Activated naive CD4-positive, alpha-beta T cell (primary cell): Measurements from ENCODE around the gene TBC1D1.

Source experiments
- DNase-seq, 4 experiments: peaks; one replicate each; lab custom pipeline; 2025; lab: John Stamatoyannopoulos, UW

TBC1D1 gene

DNA sequence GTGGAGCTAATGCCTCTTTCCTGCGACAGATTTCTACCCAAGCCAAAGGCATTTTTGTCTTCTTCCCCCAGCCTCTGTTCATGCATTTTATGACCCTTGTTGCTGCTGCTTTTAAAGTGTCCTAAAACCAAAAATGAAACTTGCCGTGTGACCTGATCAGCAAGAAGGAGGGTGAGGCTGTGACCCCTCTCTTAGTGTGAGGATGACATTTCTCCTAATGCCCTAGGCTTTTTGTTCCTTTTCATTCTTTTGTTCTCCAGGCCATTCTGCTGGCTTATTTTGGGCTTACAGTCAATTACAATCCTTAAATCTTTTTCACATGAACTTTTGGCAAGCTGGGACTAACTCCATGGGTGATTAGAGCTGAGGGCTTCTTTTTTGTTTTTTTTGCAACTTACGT lies 103.7 kb downstream of the TBC1D1 start:
- no peak for DNase-seq

DNA sequence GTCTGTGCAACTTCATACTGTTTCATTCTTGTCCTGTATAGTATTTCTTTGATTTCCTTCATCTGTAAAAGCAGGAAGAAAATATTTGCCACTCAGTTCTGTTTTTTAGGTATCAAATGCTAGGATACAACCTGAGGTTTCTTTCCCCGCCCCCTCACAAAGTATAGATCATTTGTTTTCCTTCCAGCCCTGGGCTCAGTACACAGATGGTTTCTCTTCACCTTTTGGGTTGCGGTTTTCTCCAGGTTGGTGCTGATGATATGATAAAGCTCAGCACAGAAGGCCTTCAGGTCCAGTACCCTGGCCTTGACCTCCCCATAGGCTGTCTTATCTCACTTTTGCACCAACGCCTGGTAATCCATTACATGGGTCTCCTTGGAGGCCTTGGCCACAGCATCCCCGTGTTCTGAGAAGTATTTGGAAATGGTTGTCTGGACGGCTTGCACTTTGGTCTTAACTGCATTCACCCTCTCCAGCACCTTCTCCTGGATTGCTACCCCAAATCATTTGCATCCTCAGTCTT lies 104.5 kb downstream of the TBC1D1 start:
- no peak for DNase-seq

DNA sequence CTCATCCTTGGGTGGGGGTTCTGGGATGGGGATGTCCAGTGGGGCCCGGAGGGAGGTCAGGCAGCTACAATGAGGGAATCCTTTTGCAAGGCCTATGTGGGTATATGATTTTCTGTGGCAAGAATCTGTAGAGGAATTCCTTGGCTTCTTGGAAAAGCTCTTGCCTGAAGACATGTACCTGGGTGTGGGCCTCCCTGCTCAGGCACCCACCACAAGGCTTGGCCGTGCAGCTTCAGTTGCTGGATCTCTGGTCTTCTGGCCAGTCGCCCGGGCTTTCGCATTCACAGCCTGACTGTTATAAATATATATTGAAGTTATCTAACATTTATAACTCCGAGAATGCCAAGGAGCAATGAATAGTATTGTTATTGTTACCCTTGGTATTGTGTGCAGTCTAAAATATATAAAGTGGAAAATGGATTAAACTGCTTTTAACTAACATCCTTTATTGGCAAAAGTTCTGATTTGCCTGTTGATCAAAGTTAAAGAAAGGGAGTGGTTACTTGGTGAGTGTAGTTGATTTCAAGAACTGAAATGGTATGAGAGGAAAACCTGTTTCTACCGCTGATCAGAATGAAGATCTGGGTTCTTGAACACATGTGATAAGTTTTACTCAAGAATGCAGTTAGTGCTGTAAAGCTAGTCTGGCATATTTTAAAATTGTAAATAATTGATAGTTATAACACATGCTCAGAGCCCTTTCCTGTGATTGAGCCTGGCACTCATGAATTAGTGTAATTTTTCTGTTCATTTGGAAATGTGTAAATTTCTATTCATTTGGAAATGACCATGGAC lies 105.3 kb downstream of the TBC1D1 start:
- DNase-seq = no peak

DNA sequence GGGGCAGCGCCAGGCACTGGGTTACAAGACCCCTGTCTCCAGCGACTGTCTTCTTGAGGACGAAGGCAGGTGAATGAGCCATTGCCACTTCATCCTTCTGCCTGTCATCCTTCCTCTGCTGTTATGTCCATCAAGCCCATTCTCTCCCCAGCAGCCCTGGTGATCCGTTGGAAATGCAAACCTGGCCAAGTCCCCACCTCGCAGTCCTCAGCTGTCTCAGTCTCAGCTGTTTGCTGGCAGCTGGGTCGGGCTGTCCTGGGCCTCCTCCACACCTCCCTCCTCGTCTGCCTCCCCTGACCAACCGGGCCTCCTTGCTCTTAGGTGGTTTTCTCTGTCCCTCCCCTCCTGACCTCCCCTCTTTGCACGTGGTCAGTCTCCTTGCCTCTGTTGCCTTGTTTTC lies 107.3 kb downstream of the TBC1D1 start:
- no peak for DNase-seq

DNA sequence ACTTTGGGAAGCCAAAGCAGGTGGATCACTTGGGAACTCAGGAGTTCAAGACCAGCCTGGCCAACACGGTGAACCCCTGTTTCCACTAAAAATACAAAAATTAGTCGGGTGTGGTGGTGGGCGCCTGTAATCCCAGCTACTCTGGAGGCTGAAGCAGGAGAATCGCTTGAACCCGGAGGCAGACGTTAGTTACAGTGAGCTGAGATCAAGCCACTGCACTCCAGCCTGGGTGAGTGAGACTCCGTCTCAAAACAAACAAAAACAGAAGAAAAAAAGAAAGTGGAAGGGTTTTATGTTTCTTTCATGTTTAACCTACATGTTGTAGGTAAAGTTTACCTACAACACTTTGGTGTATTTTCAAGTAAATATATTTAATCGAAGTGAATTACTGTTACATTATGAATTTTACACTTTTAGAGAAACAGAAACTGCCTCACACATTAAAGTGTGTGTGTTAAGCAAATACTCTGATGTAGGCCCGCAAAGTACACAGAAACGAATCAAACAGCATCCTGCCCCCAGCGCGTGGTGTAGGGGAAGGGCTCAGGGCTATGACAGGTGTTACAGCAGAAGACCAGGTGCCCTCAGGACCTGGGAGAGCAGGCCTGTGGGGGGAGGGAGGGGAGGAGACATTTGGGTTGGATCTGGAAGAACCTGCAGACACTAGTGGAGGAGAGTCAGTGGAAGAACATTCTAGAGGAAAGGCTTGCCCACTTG lies 108.3 kb downstream of the TBC1D1 start:
- DNase-seq = peak in 1 of 4 experiments; percentile 7

DNA sequence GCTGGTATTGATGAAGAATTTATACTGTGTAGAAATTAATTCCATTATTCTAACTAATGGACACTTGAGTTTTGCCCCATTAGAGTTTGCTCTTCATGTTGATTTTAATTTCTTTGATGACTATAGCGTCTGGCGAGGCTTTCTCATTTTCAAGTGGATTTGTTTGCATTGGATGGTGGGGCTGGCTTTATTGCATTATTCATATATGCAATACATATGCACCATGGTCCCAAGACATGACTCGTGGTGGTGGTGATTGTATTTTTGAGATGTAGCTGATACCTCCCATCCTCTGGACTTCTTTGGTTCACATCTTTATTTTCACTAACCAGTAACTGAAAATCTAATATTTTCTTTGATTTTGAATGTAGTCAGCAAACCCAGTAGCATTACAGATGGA lies 109.1 kb downstream of the TBC1D1 start:
- no peak for DNase-seq

DNA sequence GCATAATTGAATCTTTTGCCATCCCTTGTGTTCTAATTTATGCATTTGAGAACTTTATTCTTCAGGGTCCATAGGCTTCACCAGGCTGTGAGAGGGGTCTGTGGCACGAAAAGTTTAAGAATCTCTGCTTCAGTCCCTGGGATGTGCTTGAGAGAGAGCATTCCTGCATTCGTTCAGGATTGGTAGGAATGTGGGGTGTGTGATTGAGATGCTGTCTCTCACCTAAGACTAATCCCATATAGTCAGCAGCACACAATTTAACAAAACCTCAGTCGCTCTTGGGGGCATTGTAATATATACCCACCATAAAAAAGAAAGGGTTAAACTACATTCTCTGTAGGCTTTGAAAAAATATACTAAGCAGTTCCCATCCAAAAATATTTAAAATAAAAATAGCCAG lies 111.0 kb downstream of the TBC1D1 start:
- no peak for DNase-seq

DNA sequence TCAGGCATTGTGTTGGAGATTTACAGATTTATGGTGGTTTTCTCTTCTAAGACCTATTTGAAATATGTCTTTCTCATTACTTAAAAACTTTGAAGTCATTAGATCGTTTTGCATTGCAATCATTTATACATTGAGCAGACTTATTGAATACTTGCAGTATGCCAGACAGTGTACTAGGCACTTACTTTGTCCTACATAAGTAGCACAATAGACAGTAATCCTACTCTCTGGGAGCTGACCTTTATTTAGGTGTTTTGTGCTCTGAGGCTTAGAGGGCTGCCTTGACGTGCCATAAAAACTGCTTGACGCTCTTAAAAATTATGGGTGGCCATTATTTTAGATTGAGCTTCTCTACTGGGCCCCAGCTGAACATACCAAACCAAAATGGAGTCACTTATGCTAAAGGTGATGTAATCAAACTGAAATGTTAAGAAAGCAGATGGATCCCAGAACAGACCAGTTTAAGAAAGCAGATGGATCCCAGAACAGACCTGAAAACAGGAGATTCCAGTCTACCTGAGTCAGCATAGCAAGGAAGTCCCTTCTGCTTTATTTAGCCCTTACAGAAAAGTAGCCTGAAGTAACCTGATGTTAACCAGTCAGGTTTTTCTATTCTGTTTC lies 111.7 kb downstream of the TBC1D1 start:
- no peak for DNase-seq

DNA sequence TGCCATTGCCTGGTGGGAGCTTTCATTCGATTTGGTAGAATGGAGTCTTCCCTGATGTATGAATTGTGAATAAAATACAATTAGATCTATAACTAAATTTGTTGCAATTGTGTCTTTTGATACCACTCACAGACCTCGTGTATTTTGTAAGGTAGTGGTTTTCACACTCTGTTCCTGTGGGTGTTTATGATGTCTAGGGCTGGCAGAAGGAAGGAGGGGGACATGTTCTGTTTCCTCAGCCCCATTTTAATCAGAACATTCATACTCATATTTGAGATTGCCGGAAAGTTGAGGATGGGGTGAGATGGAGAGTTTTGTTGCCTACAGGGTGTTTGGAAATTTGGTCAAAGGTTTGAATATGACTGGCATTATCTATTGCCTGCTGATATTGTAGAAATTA lies 112.2 kb downstream of the TBC1D1 start:
- no peak for DNase-seq

DNA sequence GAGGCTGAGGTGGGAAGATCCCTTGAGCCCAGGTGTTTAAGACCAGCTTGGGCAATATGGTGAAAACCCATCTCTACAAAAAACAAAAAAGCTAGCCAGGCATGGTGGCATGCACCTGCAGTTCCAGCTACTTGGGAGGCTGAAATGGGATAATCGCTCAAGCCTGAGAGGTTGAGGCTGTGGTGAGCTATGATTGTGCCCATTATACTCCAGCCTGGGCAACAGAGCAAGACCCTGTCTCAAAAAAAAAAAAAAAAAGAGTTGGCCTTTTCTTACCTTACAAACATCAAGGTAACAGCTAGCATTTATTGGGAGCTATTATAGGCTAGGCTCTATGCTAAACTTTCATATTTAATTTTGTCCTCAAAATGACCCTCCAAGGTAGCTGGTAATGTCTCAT lies 112.7 kb downstream of the TBC1D1 start:
- DNase-seq = no peak

DNA sequence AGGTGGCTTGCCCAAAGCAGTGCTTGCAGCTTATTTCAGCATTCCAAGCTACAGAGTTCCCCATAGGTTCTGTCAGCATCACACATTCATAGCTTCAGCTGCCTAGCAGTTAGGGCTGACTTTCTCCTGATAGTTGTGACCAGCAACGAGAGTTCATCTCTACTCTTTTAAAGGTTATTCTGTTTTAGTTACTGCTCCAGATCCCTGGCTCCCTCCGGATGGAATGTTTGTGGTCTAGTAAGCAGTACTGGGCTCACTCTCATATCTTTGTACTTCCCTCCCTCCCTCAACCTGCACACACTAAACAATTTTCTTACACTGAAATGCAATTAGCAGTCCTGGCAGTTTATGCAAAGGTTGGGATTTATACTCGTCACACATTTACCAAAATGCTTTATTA lies 113.2 kb downstream of the TBC1D1 start:
- DNase-seq = no peak

DNA sequence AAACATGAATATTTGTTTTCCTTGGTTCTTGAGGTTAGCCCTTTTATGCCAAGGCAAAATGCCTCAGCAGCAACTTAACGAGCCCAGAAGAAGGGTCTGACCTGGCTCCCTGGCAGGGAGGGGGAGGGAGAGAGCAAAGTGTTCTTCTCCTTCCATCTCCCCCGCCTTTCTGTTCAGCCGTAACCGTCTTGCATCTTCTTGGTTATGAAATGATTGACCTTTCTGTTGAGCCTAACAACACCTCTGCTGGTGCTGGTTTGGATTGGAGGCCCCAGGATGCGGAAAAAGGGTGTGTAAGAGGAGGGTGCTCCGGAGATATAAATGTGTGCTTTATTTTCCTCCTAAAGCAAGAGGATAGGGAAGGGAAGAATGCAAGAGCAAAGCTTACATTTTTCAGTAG lies 114.0 kb downstream of the TBC1D1 start:
- DNase-seq = no peak

DNA sequence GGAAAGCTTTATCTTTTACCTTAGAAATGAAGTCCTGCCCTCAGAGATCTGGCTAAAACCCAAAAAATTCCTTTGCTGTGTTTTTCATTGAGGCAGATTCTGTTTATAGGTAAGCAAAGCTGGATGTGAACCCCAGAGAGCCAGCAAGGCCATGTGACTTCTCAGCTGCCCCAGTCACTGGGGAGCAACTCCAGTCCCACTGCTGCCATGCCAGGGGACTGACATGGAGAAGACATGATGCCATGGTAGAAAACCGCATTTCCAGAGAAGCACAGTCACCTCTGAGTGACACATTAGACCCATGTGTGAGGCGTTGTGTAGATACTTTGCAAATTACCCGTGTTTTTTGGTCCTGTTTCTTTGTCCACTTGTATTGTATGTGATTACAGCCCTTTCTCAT lies 114.8 kb downstream of the TBC1D1 start:
- no peak for DNase-seq

DNA sequence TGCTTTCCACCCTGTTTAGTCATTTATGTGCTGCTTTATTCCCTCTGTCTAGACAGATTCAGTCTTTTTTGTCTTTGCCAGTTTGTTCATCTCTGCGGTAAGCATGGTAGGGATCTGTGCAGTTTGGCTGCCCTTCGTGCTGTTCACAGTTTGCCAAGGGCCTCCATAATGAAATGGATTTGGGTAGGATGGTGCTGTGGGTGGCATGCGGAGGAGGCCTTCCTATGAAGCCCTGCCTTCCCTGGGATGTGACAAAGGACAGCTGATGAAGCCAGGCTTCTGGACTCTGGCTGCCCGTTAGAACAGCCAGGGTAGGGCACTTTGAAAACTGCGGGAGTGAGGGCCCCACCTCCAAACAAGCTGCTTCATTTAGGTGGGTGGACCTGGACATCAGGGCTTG lies 116.8 kb downstream of the TBC1D1 start:
- no peak for DNase-seq

DNA sequence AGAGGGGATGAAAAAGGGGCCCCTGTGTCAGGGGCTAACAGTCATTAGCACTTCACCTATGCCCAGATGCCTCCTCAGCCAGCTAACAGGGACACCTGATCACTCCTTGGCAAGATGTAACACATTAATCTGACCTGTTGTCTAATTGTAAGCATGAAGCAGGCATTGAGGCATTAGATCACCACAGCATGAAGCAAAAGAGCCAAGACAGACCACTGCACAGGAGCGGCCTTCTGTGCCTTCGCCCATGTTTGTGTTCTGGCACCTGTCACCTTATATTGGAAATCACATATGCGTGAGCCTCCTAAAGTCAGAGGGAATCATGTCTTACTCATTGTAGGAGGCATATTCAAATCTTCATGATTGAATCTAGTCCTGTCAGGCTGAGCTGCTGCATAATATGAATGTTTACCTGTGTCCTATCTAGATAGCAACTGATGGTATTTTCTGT lies 117.7 kb downstream of the TBC1D1 start:
- DNase-seq = no peak

DNA sequence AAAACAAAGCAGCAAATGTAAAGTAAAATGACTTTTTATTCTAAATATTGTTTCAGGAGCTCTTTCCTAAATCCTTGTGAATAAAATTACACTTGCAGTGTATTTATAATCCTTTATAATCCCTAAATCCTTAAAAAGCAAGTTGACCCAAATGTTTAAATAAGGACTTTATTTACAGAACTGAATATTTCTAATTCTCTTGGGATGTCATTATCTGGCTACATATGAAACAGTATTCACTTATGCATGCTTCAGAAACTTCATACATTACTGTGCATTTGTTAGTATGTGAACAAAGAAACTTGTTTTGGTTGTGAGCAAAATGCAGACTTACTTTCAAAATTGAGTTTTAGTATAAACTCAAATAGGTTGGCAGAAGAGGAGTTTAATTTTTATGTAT lies 118.5 kb downstream of the TBC1D1 start:
- no peak for DNase-seq

DNA sequence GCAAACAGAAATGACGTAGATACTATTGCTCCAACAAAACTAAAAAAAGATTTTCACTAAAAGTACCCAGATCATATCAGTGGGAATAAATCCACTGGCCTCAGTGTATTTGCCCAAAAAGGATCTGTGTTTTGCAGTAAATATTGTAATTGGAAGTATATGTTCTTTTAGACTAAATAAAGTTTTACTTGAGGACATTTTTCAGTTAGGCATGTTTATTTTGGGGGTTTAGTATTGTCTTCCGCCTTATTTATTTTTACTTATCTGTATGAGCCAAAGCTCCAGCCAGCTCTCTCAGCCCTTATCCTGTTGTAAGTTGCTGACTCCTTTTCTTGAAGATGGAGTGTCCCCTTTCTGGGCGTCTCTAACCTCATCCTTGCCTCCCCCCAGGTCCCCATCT lies 119.1 kb downstream of the TBC1D1 start:
- DNase-seq = no peak

DNA sequence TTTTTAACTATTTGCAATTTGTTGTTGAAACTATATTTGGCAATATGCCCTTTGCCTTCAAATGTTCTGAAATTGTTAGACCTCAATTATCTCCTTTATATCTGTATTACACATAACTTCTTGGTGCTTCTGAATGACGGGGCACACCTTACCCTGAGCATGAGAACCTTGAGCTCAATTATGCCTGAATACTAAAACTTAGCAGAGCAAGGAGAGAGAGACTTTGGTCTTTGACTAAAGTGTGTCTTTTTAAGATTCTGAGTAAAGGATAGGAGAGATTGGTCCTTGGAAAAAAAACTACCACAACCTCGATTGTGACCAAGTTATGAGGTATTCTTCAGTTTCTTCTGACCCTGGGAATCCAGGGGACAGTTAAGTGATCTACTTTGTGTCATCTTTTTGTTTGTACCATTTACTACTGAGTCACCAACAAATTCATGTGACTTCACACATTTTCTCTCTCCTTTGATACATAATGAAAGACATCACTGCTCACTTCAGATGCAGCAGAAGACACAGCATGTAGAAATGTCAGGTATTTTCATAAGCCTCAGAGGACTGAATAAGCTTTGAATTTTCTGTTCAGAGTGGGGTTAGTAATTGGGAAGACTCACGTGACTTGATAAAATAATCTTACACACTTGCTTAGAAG lies 120.8 kb downstream of the TBC1D1 start:
- DNase-seq = no peak

DNA sequence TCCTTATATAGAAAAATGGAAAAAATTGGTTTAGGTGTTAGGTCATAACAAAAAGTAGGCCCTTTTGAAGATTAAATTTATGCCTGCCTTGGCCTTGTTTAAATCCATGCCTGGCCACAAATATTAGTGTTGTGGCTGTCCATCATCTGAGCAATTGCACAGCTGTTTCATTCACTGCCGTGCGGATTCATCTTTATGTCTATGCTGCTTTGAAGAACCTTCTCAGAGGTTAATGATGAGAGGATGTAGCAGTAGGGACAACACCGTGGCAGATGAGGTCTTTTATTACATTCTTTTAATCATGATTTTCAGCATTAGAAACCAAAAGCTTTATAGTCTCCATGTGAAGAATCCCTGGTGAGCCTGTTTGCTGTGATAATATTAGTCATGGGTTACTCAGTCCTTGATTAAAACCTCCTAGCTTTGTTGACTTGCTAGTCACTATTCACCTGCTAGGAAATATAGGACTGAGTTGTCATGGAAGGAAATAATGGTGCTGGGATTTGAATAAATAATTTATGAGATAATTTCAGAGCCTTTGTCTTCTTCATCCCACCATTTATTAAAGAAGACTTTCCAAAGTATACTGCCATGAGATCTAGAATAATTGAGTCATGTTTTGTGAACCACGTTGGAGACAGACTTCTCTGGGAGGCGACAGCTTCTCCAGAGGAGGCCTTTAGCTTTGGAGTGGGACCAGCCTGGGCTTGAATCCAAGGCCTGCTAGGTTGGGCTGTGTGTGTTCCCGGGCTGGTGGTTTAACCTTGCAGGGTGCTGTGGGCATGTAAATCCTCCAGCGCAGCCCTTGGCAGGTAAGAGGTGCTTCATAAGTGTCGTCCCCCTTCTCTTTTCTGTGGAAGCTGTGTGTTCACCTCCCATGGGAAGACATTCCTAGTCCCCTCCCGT lies 122.8 kb downstream of the TBC1D1 start:
- DNase-seq = no peak

DNA sequence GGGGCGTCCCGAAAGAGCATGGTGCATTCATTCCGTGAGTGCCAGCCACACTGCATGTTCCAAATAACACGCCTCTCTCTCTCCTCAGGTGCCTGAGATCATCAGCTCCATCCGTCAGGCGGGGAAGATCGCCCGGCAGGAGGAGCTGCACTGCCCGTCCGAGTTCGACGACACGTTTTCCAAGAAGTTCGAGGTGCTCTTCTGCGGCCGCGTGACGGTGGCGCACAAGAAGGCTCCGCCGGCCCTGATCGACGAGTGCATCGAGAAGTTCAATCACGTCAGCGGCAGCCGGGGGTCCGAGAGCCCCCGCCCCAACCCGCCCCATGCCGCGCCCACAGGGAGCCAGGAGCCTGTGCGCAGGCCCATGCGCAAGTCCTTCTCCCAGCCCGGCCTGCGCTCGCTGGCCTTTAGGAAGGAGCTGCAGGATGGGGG lies 123.6 kb downstream of the TBC1D1 start:
- no peak for DNase-seq

DNA sequence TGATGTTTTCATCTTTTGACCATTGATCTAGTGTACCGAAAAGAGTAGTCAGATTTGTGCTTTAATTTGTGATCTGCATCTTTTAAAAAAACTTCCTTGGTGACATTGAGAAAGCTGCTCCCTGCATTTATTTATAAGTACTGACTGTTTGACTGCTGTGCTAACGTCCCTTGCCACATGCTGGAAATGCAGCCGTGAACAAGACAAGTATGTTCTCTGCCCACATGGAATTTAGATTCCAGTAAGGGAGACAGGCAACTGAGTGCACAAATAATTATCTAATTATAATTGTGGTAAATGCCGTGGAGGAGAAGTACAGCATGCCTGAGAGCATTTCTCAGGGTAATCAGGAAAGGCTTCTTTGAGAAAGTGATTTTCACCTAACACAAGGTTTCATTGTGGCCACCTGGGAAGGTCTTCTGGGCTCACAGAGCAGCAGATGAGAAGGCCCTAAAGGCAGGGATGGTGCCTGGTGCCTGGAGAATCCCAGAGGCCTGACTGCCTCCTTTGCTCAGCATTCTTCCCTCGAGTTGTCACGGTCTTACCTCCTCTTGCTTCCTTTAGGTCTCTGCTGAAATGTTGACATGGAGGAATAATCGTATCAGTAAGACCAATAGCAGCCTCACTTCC lies 125.1 kb downstream of the TBC1D1 start:
- DNase-seq = no peak
